SW480 (cell line): ENCODE measurements around the gene RXFP4.
"Not testable (repeated sequence)": the region's sequence is repeated elsewhere in the genome, so short reads cannot be mapped to it uniquely, and the experiment has no call there.

Experiments used
- DNase-seq: peaks from one replicate; pipeline ENCODE4 v3.0.0-alpha.2; 2016; ENCODE audit warnings: low spot score

The RXFP4 gene

GRCh38 chr1:155978325-155978972 lies 37.0 kb downstream of the RXFP4 start, which contains the start of gene ARHGEF2:
TSS of gene ARHGEF2 (minus strand) at chr1:155978547. CDS start at chr1:155978427, 120 bp downstream.
- DNase-seq: peak; percentile 68

DNA sequence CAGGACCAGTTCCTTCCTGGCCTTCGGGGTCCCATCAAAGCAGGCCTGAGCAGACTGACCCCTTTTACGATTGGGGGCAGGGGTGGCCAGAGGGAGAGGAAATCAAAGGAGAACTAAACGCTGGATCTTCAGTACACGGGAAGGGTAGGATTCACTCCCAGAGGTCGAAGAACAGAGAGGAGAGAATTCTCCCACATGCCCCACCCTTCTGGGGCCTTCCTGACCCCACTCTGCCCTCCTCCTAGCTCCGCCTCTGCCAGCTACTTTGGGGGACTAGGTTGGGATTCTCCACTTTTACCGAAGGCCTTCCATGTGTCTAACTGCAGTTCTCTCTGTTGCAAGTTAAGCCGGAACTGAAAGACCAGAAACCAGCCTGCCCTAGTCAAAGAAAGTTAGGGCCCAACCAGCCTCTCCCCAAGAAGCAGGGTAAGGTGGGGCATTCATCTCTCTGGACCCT lies 37.6 kb downstream of the RXFP4 start:
- DNase-seq: peak; percentile 51

- DNase-seq: no peak
These were observed 38.3 kb downstream of the RXFP4 start for GRCh38 chr1:155979597-155980343.

DNA sequence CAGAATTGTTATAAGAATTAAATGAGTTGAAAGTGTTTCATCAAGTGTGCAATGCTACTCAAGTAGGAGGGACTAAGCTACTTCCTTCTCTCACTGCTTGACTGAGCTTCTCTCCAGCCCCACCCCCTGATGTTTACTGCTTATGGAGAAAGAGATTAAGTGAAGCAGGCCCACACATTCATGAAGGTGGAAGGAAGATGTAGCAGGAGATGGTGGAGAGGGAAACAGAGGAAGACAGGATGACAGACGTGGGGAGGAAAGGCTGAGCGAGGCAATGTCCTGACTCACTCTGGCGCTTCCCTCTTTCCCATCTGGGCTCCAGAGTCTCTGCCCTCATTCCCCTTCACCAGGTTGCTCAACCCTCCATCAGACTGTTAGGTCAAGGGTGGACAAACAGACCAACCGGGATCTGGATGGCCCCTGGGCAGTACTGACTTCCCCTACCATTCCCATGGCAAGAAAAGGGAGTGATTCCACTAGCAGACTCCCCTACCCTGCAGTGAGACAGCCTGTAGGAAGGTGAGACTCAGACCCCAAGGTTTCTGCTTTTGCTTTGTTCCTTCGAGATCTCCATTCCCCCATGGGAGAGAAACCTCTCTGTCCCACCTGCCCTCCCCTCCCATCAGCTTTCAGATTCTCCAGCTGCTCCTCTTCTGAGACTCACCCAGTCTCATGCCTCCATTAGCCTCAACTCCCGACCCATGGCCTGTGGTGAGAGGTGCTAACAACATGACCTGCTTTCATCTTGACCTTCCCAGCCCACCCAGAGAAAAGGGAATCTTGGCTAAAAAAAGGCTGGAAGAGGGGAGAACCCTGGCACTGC lies 40.0 kb downstream of the RXFP4 start:
- no peak for DNase-seq

DNA sequence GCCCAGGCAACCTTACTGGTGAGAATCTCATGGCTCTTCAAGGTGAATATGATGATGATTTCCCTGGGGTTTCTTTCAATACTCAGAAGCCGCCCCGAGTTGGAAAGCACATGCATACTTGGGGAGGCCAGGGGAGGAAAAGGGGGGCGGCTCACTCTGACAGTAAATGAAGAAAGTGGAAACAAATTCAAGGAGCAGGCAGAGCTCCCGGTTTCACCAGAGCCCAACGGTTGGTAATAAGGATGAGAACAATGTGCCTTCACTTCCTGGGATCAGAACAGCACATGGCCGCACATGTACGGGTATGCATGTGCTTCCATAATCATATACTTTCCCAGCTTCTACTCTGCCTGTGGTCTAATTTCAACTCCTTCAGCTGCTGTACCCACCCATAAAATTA lies 40.7 kb downstream of the RXFP4 start:
- DNase-seq: no peak

DNA sequence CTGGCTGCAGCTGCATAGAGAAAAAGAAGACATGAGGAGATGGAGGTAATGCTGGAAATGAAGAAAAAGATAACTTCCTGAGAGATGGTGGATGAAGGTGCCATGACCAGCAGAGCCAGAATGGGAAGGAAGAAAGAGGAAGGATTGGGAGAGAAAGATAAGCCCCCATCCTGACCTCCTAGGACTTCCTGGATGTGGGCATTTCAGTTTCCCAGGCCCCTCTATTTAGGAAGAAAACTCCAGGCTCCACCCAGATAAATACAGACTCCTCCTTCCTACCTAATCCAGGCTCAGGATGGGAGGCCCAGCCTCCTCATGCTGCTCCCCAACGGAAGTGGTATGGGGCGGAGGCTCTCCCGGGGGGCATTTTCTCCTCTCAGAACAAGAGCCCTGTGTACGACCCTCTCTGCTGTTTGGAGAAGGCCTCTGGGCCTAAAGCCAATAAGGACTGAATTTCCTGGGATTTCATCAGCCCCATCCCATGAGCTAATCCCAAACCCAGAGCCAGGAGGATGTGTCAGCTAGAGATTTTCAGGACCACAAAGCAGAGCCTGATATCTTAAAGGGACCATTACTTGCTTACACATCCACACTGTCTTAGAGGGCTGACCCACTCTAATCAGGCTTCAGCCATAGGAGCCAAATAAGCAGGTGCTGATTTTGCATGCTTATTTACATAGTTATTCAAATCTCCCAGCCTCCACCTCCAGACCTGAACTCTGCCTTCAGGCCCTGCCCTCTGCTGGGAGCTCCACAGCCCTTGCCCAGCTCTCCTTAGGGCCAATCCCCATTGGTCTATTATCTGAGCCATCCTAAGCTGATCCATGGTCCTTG lies 42.0 kb downstream of the RXFP4 start:
- DNase-seq: peak; percentile 97

DNA sequence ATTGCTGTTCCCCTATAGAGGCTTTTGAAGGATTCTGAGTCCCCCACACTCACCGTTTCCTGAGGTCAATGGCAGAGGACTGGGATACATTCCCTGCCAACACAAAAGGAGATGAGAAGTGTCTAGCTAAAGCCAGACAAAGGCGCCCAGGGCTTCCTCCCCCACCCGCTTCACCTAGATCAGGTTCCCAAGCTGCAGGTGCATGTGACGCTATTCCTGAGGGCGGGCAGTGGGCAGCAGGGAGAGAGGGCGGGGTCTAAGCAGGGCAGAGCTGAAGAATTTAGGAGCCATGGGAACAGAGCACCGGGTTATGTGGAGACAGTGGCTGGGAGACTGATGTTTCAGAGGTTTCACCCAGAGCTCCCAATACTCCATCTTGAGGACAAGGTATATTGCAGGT lies 42.9 kb downstream of the RXFP4 start:
- DNase-seq: peak; percentile 90

GRCh38 chr1:155984903-155985645 lies 43.6 kb downstream of the RXFP4 start:
- not testable (repeated sequence) for DNase-seq

DNA sequence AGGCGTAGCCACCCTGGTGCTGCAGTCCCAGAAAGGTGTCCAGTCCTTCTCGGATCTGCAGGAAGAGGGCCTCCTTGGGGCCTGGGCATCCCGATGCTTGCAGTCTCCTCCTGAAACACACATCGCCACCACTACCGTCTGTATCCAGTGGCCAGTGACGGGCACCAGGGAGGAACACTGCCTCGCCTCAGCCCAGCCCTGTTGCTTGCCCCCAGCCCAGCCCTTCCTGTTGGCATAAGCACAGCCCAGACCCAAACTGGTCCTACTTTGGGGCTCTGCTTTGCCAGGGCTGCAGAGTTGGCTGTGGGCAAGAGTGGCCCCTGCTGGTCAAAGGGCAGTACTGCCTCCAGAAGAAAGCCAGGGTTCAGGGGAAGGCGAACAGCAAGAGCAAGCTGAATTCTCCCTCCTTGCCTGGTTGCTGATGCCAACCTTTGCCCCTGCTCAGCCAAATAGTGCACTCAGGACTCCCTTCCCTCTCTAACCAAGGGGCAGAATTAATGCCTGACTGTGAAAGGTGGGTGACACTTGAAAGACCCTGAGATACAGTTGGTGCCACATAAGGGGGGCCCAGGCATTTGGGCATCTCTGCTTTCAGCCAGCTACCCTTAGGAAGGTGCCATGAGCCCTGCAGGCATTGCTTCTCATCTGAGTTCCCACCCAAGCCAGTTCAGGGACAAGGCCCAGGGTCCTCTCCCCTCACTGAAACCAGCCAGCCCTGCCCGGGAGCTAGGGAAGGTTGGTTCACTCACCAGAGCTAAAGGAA lies 48.0 kb downstream of the RXFP4 start:
- no peak for DNase-seq

DNA sequence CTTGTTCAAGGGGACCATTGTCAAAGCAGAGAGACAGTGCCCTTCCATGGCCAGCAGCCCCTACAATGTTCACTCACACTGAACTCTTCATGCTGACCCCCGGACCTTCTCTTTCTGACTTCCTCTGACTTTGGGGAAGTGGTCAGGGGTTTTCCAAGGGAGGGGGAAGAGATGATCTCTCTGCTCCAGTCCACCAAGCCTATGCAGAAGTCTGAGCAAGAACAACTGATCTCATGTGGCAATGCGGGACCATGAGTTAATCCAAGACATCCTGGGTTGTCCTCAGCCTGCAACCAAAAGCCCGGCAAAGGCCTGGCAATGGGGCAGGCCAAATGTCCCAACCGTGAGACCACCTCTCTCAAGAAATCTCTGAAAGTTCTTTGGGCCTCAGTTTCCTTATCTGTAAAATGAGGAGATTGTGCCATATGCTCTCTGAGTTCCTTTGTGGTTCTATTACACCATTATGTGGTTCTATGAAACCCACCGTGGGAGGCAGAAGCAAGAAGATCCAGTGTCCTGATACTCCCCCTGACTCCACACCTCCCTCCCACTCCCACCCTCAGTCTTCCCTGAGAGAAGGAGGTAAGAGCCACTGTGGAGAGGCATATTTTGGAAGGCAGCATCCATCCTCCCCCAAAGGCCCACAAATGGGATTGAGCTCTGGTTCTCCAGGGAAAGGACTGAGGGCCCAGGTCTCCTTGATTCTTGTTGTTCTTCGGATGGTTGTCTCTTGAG lies 48.7 kb downstream of the RXFP4 start:
- no peak for DNase-seq
